Measurements from ENCODE around the gene AMOTL1. TPM values are rescaled to one million over a fixed set of nuclear protein-coding genes. Genes with fewer than 3 reads are reported as not detected.

Gene AMOTL1
- polyA plus RNA-seq, 1 donor from 2014 or later, result 10.7 TPM

GRCh38 chr11:94735907-94736306 lies 32.2 kb upstream of the AMOTL1 start:
- Histone ChIP-seq H3K36me3 (ENCODE audit: insufficient read depth, low read length) (no peaks in the 10 kb centered on the region), H2AFZ (ENCODE audit: low read depth, low read length) (no peak overlapping the region), H4K20me1 (ENCODE audit: insufficient read depth) (no peaks in the 10 kb centered on the region), H3K27me3 (ENCODE audit: insufficient read depth, low read depth, low read length) (no peaks in the 10 kb centered on the region), H3K4me2 (ENCODE audit: low read length) (no peak overlapping the region), H3F3A (ENCODE audit: insufficient read depth, low read length, poor library complexity, severe bottlenecking) (no peaks in the 10 kb centered on the region), H3K79me2 (replicated peaks; ENCODE audit: insufficient read depth, low read length) (no peaks in the 10 kb centered on the region), H3K9ac (ENCODE audit: low read length) (no peak overlapping the region), H3K27ac (ENCODE audit: low read length) (no peak overlapping the region), H3K9me3 (ENCODE audit: low read length) (no peaks in the 10 kb centered on the region), H3K9me2 (ENCODE audit: insufficient read depth, low read length) (no peaks in the 10 kb centered on the region), H3K4me3 (ENCODE audit: low read length) (no peak overlapping the region)
- TF ChIP-seq EP300 (conservative IDR thresholded peaks at IDR 0.05; ENCODE audit: poor library complexity, severe bottlenecking), result no peak
- no peak for TF ChIP-seq EZH2 (IDR thresholded peaks at IDR 0.05; ENCODE audit: borderline replicate concordance, insufficient read depth, low read length, poor library complexity, severe bottlenecking)
- no peak for TF ChIP-seq MXI1 (conservative IDR thresholded peaks at IDR 0.05; ENCODE audit: poor library complexity, severe bottlenecking)
- TF ChIP-seq SMC3 (conservative IDR thresholded peaks at IDR 0.05; ENCODE audit: poor library complexity), result no peak
- no peak for TF ChIP-seq CTCF (IDR thresholded peaks at IDR 0.05; ENCODE audit: poor library complexity, severe bottlenecking)
- TF ChIP-seq, protein P1, sequence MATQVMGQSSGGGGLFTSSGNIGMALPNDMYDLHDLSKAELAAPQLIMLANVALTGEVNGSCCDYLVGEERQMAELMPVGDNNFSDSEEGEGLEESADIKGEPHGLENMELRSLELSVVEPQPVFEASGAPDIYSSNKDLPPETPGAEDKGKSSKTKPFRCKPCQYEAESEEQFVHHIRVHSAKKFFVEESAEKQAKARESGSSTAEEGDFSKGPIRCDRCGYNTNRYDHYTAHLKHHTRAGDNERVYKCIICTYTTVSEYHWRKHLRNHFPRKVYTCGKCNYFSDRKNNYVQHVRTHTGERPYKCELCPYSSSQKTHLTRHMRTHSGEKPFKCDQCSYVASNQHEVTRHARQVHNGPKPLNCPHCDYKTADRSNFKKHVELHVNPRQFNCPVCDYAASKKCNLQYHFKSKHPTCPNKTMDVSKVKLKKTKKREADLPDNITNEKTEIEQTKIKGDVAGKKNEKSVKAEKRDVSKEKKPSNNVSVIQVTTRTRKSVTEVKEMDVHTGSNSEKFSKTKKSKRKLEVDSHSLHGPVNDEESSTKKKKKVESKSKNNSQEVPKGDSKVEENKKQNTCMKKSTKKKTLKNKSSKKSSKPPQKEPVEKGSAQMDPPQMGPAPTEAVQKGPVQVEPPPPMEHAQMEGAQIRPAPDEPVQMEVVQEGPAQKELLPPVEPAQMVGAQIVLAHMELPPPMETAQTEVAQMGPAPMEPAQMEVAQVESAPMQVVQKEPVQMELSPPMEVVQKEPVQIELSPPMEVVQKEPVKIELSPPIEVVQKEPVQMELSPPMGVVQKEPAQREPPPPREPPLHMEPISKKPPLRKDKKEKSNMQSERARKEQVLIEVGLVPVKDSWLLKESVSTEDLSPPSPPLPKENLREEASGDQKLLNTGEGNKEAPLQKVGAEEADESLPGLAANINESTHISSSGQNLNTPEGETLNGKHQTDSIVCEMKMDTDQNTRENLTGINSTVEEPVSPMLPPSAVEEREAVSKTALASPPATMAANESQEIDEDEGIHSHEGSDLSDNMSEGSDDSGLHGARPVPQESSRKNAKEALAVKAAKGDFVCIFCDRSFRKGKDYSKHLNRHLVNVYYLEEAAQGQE (IDR thresholded peaks at IDR 0.05; ENCODE audit: borderline replicate concordance), result no peak
- TF ChIP-seq TAF1 (IDR thresholded peaks at IDR 0.05; ENCODE audit: low read depth), result no peak
- TF ChIP-seq POLR2AphosphoS5 (IDR thresholded peaks at IDR 0.05), result no peak
- TF ChIP-seq RAD21 (conservative IDR thresholded peaks at IDR 0.05), result no peak

DNA sequence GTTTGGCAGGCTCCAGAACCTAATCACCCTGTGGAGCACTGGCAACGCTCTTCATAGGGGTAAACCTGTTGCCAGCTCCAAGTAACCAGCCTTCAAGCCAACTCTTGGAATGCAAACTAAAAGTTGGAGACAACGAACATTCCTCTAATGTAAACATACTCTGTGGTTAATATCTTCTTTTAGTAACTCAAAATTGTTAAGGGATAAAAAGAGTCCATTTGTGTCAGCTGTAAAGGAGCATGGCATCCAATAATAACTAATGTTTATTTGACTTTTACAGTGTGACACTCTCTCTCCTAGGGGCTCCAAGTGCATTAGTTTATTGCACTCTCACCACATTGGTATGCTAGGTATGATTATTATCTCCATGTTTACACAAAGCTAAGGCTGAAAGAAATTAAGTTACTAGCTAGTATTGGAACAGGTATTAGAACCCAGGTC lies 31.0 kb upstream of the AMOTL1 start:
- H3K27me3 ChIP-seq (ENCODE audit: insufficient read depth, low read depth, low read length), result no peaks in the 10 kb centered on the region
- no peak overlapping the region for H3K4me3 ChIP-seq (ENCODE audit: low read length)
- TF ChIP-seq POLR2AphosphoS5 (IDR thresholded peaks at IDR 0.05), result no peak
- no peak for TF ChIP-seq MXI1 (conservative IDR thresholded peaks at IDR 0.05; ENCODE audit: poor library complexity, severe bottlenecking)
- no peak for TF ChIP-seq EP300 (conservative IDR thresholded peaks at IDR 0.05; ENCODE audit: poor library complexity, severe bottlenecking)
- TF ChIP-seq, protein P1 (IDR thresholded peaks at IDR 0.05; ENCODE audit: borderline replicate concordance), result no peak
- TF ChIP-seq CTCF (IDR thresholded peaks at IDR 0.05; ENCODE audit: poor library complexity, severe bottlenecking), result no peak
- no peak for TF ChIP-seq TAF1 (IDR thresholded peaks at IDR 0.05; ENCODE audit: low read depth)
- no peak for TF ChIP-seq SMC3 (conservative IDR thresholded peaks at IDR 0.05; ENCODE audit: poor library complexity)
- no peak for TF ChIP-seq EZH2 (IDR thresholded peaks at IDR 0.05; ENCODE audit: borderline replicate concordance, insufficient read depth, low read length, poor library complexity, severe bottlenecking)
- H3K36me3 ChIP-seq (ENCODE audit: insufficient read depth, low read length), result no peaks in the 10 kb centered on the region
- H3K4me2 ChIP-seq (ENCODE audit: low read length), result no peak overlapping the region
- H3K79me2 ChIP-seq (replicated peaks; ENCODE audit: insufficient read depth, low read length), result no peaks in the 10 kb centered on the region
- no peaks in the 10 kb centered on the region for H3K9me3 ChIP-seq (ENCODE audit: low read length)
- H4K20me1 ChIP-seq (ENCODE audit: insufficient read depth), result no peaks in the 10 kb centered on the region
- H2AFZ ChIP-seq (ENCODE audit: low read depth, low read length), result no peak overlapping the region
- no peak overlapping the region for H3K9ac ChIP-seq (ENCODE audit: low read length)
- peaks cover 6% of the 10 kb centered on the region for H3F3A ChIP-seq (ENCODE audit: insufficient read depth, low read length, poor library complexity, severe bottlenecking)
- no peak overlapping the region for H3K27ac ChIP-seq (ENCODE audit: low read length)
- H3K9me2 ChIP-seq (ENCODE audit: insufficient read depth, low read length), result no peaks in the 10 kb centered on the region
